Measurements from ENCODE around the gene CDH9. TPM values are rescaled to one million over a fixed set of nuclear protein-coding genes. Genes with fewer than 3 reads are reported as not detected.

Gene CDH9
- total and polyA plus RNA-seq, 9 donors, result not detected

GRCh38 chr5:26847041-26847736 is 191.2 kb downstream of the CDH9 start:
- TF ChIP-seq CTCF (IDR thresholded peaks at IDR 0.05), result no peak
- no peak for TF ChIP-seq EP300 (IDR thresholded peaks at IDR 0.05)
- TF ChIP-seq POLR2A (IDR thresholded peaks at IDR 0.05), result no peak
- WGBS, 3 donors, result 85 to 90% (median 88%) methylated on average over 14 of the region's 14 CpGs
- Histone ChIP-seq H3K4me3 (no peak overlapping the region), H3K36me3 (no peaks in the 10 kb centered on the region), H3K9me3 (no peaks in the 10 kb centered on the region), H3K27ac (no peak overlapping the region), H3K4me1 (ENCODE audit: insufficient read depth) (no peaks in the 10 kb centered on the region), H3K27me3 (no peaks in the 10 kb centered on the region)
- no peak for DNase-seq
- intact Hi-C loops (cut with DNase I), result no loop called here

- no peak overlapping the region for H3K4me3 ChIP-seq
- DNase-seq, result no peak
- TF ChIP-seq CTCF (IDR thresholded peaks at IDR 0.05), result no peak
- TF ChIP-seq POLR2A (IDR thresholded peaks at IDR 0.05), result no peak
- TF ChIP-seq EP300 (IDR thresholded peaks at IDR 0.05), result no peak
- H3K27ac ChIP-seq, result no peak overlapping the region
- no peaks in the 10 kb centered on the region for H3K36me3 ChIP-seq
- H3K27me3 ChIP-seq, result no peaks in the 10 kb centered on the region
- WGBS, 3 donors, result 82 to 88% (median 84%) methylated on average over 2 of the region's 2 CpGs
- no peaks in the 10 kb centered on the region for H3K9me3 ChIP-seq
- H3K4me1 ChIP-seq (ENCODE audit: insufficient read depth), result no peaks in the 10 kb centered on the region
- intact Hi-C loops (cut with DNase I), result no loop called here
Measured at GRCh38 chr5:26843677-26844076, 194.7 kb downstream of the CDH9 start.

GRCh38 chr5:26833596-26833995 is 204.8 kb downstream of the CDH9 start:
- H3K4me1 ChIP-seq (ENCODE audit: insufficient read depth), result no peaks in the 10 kb centered on the region
- no peak for TF ChIP-seq POLR2A (IDR thresholded peaks at IDR 0.05)
- no peak for TF ChIP-seq CTCF (IDR thresholded peaks at IDR 0.05)
- no peak for TF ChIP-seq EP300 (IDR thresholded peaks at IDR 0.05)
- no peak overlapping the region for H3K4me3 ChIP-seq
- no peak overlapping the region for H3K27ac ChIP-seq
- H3K27me3 ChIP-seq, result no peaks in the 10 kb centered on the region
- no peaks in the 10 kb centered on the region for H3K9me3 ChIP-seq
- intact Hi-C loops (cut with DNase I), result no loop called here
- H3K36me3 ChIP-seq, result no peaks in the 10 kb centered on the region
- WGBS, 3 donors, result 76 to 84% (median 77%) methylated on average over 2 to 3 of the region's 3 CpGs
- DNase-seq, result no peak
